GM21576 (cell line): Measurements from ENCODE around the gene MYO9B.

ENCODE experiments used
- ATAC-seq: cut with Tn5 transposase; IDR thresholded peaks from one replicate; pipeline ENCODE4 v1.9.1; 2021; ENCODE audit warnings: mild to moderate bottlenecking, moderate library complexity; ENCODE audit not compliant: unreplicated experiment

The MYO9B gene

DNA sequence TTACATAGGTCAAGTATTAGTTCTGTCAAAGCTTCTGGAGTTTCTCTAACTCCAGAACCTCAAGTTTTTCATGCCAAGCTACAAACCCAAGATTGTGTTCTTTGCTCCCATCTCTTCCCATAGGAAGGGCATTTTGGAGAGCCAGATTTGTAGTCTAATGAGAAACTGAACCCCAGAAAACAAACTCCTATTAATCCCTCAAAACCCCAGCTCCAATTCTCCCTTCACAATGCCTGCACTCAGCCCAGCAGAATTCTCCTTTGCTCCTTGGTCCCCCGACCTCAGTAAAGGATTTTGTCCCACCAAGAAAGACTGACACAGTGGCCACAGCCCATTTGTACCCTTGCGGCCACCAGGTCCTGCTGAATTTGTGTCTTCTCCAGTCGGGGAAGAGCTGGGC lies 180.6 kb downstream of the MYO9B start:
- ATAC-seq: no peak

DNA sequence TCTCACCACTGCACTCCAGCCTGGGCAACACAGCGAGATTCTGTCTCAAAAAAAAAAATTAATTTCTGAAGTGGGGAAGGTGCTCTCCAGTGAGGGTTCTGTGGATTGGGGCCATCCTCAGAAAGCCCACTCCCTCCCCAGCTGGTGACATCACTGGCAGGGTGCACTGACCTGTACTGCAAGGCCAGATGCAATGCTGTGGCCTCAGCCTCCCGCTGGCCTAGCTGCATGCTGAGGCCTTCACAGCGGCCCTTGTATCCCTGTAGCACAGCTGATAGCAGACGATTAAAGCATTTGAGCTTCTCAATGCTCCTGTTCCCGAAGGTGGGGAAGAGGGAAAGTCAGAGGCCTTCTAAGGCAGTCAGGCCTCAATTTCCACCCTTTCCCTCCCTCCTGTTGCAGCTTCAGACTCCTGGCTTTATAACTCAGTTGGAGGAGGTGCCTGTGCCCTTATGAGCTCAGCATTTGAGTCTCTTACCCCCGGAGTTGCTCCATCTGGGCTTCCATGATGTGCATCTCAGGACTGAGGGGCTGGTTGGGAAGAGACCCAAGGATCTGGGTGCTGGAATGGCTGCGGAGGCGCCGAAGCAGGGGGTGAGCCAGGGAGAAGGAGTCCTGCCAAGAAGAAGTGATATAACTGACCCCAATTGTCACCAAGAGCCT lies 183.7 kb downstream of the MYO9B start:
- no peak for ATAC-seq

DNA sequence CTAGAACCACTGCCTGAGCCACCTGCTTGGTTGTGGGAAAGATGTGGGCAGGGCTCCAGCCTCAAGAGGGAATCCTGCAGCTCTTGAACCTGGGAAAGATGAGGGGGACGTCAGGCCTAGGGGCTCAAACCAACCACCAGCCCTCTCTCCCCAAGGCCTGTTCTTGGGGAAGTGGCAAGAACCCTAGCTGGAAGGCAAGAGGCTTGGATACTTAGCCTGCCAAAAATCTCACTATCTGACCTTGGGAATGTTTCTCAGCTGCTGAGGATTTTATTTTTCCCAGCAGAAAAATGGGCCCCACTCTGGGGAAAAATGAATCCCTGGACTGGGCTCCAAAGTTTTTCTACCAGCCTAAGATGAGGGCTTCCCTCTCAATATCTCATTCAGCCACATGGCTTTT lies 184.4 kb downstream of the MYO9B start:
- no peak for ATAC-seq

DNA sequence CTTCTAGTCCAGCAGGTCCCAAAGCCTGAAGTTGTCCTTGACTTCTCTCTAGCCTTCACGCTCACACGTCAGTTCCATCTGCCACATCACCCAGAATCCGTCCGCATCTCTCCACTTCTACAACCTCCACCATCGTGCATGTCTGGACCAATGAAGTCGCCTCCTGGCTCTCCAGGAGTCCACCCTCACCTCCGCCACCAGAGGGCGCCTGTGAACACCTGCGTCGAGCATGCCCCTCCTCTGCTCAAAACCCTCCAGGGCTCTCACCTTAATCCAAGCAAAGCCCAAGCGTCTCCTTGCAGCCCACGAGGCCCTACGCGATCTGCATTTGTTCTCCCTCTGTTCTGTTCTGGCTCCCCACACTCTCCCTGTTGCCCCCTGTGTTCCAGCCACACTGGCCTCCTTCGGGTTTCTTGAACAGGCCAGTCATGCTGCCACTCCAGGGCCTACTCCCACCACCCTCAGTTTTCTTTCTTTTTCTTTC lies 185.3 kb downstream of the MYO9B start:
- no peak for ATAC-seq

DNA sequence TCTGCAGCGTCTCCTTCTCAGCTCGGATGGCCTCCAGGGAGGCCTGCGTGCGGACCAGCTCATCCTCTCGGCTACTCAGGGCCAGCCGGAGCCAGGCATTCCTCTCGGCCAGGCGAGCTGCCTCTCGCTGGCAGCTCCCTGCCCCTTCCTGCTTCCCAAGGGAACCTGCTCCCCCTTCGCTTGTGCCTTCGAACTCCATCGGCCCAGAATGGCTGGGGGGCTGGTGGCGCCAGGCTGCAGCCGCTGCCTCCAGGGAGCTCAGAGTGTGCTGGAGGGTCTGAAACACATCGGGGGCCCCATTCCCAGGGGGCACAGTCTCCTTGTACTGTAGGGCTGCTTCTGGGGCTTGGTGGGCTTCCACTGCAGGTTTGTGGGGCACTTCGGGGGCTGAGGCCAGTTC lies 187.0 kb downstream of the MYO9B start:
- ATAC-seq: no peak
